Cardiac septum (tissue), 1 donor: ENCODE data around the gene FSTL5. TPM values are rescaled to one million over a fixed set of nuclear protein-coding genes. Genes with fewer than 3 reads are reported as not detected.

Source experiments
- DNase-seq: peaks from one replicate; pipeline ENCODE4 v3.0.0-alpha.2; 2020; ENCODE audit warnings: low spot score
- intact Hi-C: fragments of 100-400 bp; cut with DNase I; formaldehyde crosslinking; loops from one replicate; pipeline ENCODE4 v1.14.0; 2022
- total RNA-seq: library from RNA; stranded (reverse); fragmentation: NEBNext Ultra II Directional; extraction: Animal tissue kit (Norgen Biotek cat#: 25700); gene quantifications from one replicate; pipeline ENCODE4 v1.2.1, GENCODE V29; 2021
- donor health status: DM: no; HTN: no; CAD: no.

FSTL5 gene
- total RNA-seq, 1 donor from 2014 or later, result not detected

DNA sequence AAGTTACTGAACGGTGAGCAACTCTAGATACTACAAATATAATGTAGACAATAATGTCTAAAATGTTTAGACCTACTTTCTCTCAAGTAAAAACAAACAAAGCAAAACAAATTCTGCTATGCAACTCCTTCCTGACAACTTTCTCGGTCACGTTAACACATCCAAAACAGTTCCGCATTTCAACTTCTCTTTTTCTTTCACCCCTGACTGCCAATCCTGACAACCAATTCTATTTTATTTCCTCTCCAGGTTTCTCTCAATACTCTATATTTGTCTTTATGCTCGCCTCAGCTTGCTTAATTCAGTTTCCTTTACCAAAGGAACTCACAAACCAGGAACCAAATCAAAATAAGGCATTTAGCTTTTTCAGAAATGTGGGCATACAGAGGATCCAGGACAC, 513.0 kb downstream of the FSTL5 start:
- DNase-seq, result no peak
- intact Hi-C loops, result no loop called here

GRCh38 chr4:161647757-161648156, 516.0 kb downstream of the FSTL5 start:
- intact Hi-C loops, result no loop called here
- DNase-seq, result no peak

DNA sequence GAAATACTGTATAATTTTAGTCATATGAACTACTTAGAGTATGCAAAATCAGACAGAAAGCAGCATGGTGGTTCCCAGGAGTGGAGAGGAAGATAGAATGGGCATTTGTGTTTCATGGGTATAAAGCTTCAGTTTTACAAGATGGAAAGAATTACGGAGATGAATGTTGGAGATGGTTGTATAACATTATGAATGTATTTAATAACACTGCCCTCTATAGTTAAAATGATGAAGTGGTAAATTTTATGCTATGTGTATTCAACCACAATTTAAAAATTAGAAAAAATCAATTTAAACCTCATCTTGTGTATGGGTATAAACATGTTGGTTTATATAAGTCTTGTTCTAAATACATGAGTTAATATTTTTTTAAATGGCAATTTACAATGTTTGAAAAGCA, 521.1 kb downstream of the FSTL5 start:
- intact Hi-C loops, result no loop called here
- DNase-seq, result no peak

- intact Hi-C loops, result no loop called here
- no peak for DNase-seq
Observed at GRCh38 chr4:161629694-161630441, 533.9 kb downstream of the FSTL5 start.

- no peak for DNase-seq
- intact Hi-C loops, result no loop called here
Observed at GRCh38 chr4:161604516-161605300, 559.1 kb downstream of the FSTL5 start.

DNA sequence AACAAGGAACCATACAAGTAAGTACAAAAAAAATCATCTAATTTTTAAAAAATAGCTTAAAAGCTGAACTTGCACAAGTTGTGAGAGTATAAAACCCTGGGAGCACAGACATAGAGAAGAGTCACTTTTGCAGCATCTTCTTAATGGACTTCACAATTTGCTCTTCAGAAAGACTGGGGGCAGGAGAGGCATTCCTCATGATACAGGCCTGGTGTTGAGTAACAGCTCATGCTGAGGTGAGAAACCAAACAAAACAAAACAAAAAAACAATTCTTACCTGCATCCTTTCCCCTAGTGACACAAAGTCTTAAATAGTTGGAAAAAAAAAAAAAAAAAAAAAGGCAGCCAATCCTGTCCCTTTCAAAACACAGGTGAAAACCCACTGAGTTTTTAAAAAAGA, 562.8 kb downstream of the FSTL5 start:
- intact Hi-C loops, result no loop called here
- no peak for DNase-seq

- intact Hi-C loops, result no loop called here
- DNase-seq, result no peak
Observed at GRCh38 chr4:161595230-161595771, 568.5 kb downstream of the FSTL5 start.

DNA sequence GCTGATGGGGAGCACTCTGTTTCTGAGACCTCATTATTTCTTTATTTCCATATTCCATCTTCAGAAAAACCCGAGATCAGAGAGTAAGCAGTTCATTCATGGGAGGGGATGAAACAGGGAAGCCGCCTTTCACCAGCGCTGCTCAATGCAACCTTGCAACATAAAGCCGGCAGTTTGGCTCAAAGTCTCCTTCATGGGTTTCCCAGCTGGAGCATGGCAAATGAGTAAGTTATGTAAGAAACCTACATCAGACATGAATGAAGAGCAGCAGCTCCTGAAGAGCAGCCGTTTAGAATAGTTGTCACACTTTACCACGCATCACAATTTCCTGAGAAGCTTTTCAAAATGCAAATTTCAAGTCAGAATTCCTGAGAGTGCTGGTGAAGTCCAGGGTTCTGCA, 578.8 kb downstream of the FSTL5 start:
- intact Hi-C loops, result no loop called here

GRCh38 chr4:161583549-161583948, 580.3 kb downstream of the FSTL5 start:
- no peak for DNase-seq
- intact Hi-C loops, result no loop called here

More for the DNA sequence above, 578.8 kb downstream of the FSTL5 start:
- no peak for DNase-seq

- intact Hi-C loops, result no loop called here
- DNase-seq, result no peak
Observed at GRCh38 chr4:161581262-161582230, 582.3 kb downstream of the FSTL5 start.

GRCh38 chr4:161577579-161578301, 586.1 kb downstream of the FSTL5 start:
- intact Hi-C loops, result no loop called here
- DNase-seq, result no peak

- no peak for DNase-seq
- intact Hi-C loops, result no loop called here
Observed at GRCh38 chr4:161573836-161574235, 590.0 kb downstream of the FSTL5 start.

DNA sequence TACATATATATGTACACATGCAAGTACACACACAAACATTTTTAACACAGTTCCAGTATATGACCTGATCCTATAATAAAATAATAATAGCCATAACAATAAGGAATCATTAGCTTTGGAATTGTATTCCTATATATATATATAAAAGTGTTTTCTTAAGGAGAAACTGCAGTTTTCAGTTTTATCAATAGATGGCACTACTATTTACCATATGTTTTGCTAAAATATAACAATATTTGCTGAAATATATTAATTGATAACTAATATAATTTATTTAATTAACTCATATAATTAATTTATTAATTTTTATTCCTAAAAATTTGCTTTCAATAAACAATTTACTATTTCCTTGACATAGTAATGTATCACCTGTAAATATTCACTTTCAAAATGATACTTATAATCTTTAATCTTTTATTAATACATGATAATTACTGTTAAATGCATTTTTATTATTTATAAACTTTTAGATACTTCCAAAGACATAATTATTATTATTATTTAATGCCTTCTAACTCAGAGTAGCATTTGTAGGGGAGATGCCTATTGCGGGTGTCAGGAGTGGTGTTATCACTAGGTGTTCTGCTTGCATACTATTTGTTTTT, 599.5 kb downstream of the FSTL5 start:
- intact Hi-C loops, result no loop called here
- no peak for DNase-seq

GRCh38 chr4:161555689-161556660, 607.8 kb downstream of the FSTL5 start:
- intact Hi-C loops, result no loop called here
- no peak for DNase-seq

GRCh38 chr4:161554372-161554990, 609.3 kb downstream of the FSTL5 start:
- no peak for DNase-seq
- intact Hi-C loops, result no loop called here

DNA sequence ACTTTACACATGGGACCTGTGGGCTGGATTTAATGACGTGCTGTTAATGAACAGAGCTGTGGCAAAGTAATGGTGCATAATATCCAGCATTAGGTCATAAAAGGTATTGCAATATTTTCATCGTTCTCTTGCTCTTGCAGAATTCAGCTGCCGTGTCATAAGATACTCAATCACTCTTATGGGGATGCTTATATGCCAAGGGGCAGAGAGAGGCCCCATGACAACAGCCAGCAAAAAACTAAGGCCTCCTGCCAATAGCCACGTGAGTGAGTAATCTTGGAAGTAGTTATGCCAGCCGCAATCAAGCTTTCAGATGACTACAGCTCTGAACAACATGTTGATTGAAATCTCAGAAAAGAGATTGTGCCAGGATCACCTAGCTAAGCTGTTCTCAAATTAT, 616.9 kb downstream of the FSTL5 start:
- intact Hi-C loops, result no loop called here

GRCh38 chr4:161540265-161540664, 623.5 kb downstream of the FSTL5 start:
- intact Hi-C loops, result no loop called here
- no peak for DNase-seq

More for the DNA sequence above, 616.9 kb downstream of the FSTL5 start:
- DNase-seq, result no peak
